ENCODE data around the gene KCNT2.

KCNT2 gene

GRCh38 chr1:196323869-196324268 is 284.4 kb downstream of the KCNT2 start:
- in situ Hi-C loops (cut with MboI; ENCODE audit: low pct_unique_long_range_greater_than_20kb, low sequenced_read_pairs, unreplicated experiment), result no loop called here
- DNase-seq (ENCODE audit: low spot score), result no peak

DNA sequence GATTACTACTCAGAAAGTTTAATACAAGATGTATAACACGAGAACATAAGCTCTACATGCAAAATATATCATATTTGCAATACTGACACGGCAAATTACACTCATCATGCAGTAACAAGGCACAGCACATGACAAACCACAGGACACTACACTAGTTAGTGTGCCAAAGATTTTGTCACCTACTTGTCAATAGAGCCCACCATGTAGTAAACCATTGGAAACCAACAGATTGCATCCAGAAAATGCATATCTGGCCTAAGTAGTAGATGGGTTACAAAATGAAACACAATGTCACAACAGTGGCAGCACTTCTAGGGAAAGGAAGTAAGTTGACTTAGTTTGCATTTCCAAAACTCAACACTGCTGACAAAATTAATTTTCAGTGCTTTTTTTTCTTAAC is 288.9 kb downstream of the KCNT2 start:
- in situ Hi-C loops (cut with MboI; ENCODE audit: low pct_unique_long_range_greater_than_20kb, low sequenced_read_pairs, unreplicated experiment), result no loop called here
- TF ChIP-seq CTCF (IDR thresholded peaks at IDR 0.05; ENCODE audit: extremely low read depth, insufficient read depth, missing control alignments), result no peak
- DNase-seq (ENCODE audit: low spot score), result no peak

More at GRCh38 chr1:196323869-196324268, 284.4 kb downstream of the KCNT2 start:
- TF ChIP-seq CTCF (IDR thresholded peaks at IDR 0.05; ENCODE audit: extremely low read depth, insufficient read depth, missing control alignments), result no peak

- in situ Hi-C loops (cut with MboI; ENCODE audit: low pct_unique_long_range_greater_than_20kb, low sequenced_read_pairs, unreplicated experiment), result no loop called here
- DNase-seq (ENCODE audit: low spot score), result no peak
- TF ChIP-seq CTCF (IDR thresholded peaks at IDR 0.05; ENCODE audit: extremely low read depth, insufficient read depth, missing control alignments), result peak; percentile 37
Measured at GRCh38 chr1:196317535-196318522, 290.4 kb downstream of the KCNT2 start.

GRCh38 chr1:196312739-196313138 is 295.5 kb downstream of the KCNT2 start:
- TF ChIP-seq CTCF (IDR thresholded peaks at IDR 0.05; ENCODE audit: extremely low read depth, insufficient read depth, missing control alignments), result no peak
- in situ Hi-C loops (cut with MboI; ENCODE audit: low pct_unique_long_range_greater_than_20kb, low sequenced_read_pairs, unreplicated experiment), result no loop called here
- DNase-seq (ENCODE audit: low spot score), result no peak

- in situ Hi-C loops (cut with MboI; ENCODE audit: low pct_unique_long_range_greater_than_20kb, low sequenced_read_pairs, unreplicated experiment), result no loop called here
- TF ChIP-seq CTCF (IDR thresholded peaks at IDR 0.05; ENCODE audit: extremely low read depth, insufficient read depth, missing control alignments), result no peak
- DNase-seq (ENCODE audit: low spot score), result no peak
Measured at GRCh38 chr1:196309386-196309785, 298.9 kb downstream of the KCNT2 start.

- no peak for DNase-seq (ENCODE audit: low spot score)
- in situ Hi-C loops (cut with MboI; ENCODE audit: low pct_unique_long_range_greater_than_20kb, low sequenced_read_pairs, unreplicated experiment), result no loop called here
Measured at GRCh38 chr1:196308176-196308575, 300.1 kb downstream of the KCNT2 start.

More at GRCh38 chr1:196308176-196308575, 300.1 kb downstream of the KCNT2 start:
- TF ChIP-seq CTCF (IDR thresholded peaks at IDR 0.05; ENCODE audit: extremely low read depth, insufficient read depth, missing control alignments), result no peak
